NB4 (cell line): ENCODE data around the gene PIK3CD.

Experiments used
- MYC ChIP-seq: IDR thresholded peaks from 2 replicates; pipeline ENCODE4 v1.6.1; 2011; ENCODE audit warnings: low read depth, low read length
- POLR2A ChIP-seq: IDR thresholded peaks from 2 replicates; pipeline ENCODE4 v1.6.1; 2011; ENCODE audit warnings: mild to moderate bottlenecking; ENCODE audit not compliant: insufficient read length; ENCODE audit errors: extremely low read depth
- TF ChIP-seq, protein P1 (sequence below): IDR thresholded peaks from one replicate; pipeline ENCODE4 v1.5.1; 2012; ENCODE audit warnings: low read depth, low read length

DNA sequence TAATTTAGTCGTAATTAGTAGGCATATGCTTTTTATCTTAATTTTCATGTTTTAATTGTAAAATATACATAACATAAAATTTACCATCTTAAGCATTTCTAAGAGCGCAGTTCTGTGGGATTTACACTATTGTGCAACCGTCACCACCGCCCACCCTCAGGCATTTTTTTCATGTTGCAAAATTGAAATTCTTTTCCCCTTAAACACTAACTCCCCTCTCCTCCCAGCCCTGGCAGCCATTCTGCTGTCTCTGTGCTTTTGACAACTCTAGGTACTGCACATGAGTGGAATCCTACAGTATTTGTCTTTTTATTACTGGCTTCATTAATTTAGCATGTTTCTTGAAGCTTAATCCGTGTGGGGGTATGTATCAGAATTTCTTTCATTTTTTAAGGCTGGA is 7.8 kb downstream of the PIK3CD start:
- TF ChIP-seq, protein P1, sequence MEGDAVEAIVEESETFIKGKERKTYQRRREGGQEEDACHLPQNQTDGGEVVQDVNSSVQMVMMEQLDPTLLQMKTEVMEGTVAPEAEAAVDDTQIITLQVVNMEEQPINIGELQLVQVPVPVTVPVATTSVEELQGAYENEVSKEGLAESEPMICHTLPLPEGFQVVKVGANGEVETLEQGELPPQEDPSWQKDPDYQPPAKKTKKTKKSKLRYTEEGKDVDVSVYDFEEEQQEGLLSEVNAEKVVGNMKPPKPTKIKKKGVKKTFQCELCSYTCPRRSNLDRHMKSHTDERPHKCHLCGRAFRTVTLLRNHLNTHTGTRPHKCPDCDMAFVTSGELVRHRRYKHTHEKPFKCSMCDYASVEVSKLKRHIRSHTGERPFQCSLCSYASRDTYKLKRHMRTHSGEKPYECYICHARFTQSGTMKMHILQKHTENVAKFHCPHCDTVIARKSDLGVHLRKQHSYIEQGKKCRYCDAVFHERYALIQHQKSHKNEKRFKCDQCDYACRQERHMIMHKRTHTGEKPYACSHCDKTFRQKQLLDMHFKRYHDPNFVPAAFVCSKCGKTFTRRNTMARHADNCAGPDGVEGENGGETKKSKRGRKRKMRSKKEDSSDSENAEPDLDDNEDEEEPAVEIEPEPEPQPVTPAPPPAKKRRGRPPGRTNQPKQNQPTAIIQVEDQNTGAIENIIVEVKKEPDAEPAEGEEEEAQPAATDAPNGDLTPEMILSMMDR, result no peak
- TF ChIP-seq POLR2A (no peak), MYC (no peak)
